Sigmoid colon (tissue), 7 donors: Measurements from ENCODE around the gene DCUN1D2. TPM values are rescaled to one million over a fixed set of nuclear protein-coding genes. Genes with fewer than 3 reads are reported as not detected.

ENCODE experiments used
- DNase-seq: peaks from one replicate; pipeline ENCODE4 v3.0.0-alpha.2; 2019
- H3K27ac ChIP-seq, 4 donors: fragments of 200-600 bp; sonication (generic); one replicate each; pipeline ENCODE4 v1.5.1; 2016 to 2019; ENCODE audit warnings: mild to moderate bottlenecking in 1 of 4
- H3K27me3 ChIP-seq, 3 donors: fragments of 200-600 bp; sonication (generic); one replicate each; pipeline ENCODE4 v1.5.1; 2019; ENCODE audit warnings: mild to moderate bottlenecking in 1 of 3
- H3K36me3 ChIP-seq, 4 donors: fragments of 200-600 bp; sonication (generic); one replicate each; pipeline ENCODE4 v1.5.1; 2016 to 2019
- H3K4me1 ChIP-seq, 4 donors: fragments of 200-600 bp; sonication (generic); one replicate each; pipeline ENCODE4 v1.5.1; 2017 to 2019
- H3K4me3 ChIP-seq, 4 donors: fragments of 200-600 bp; sonication (generic); one replicate each; pipeline ENCODE4 v1.5.1; 2017 to 2019; ENCODE audit warnings: mild to moderate bottlenecking in 2 of 4, moderate library complexity in 1 of 4
- H3K9me3 ChIP-seq, 4 donors: fragments of 200-600 bp in 3 of 4; sonication (generic) in 3 of 4; one replicate each; pipeline versions ENCODE4 v1.5.1 to v1.6.1; 2013 to 2019
- CTCF ChIP-seq, 4 experiments: fragments of 450-650 bp in 3 of 4; fragments of 200-600 bp in 1 of 4; IDR thresholded peaks; one replicate each; pipeline ENCODE4 v1.5.1; 2016 to 2019; ENCODE audit warnings: antibody characterized with exemption in 4 of 4, mild to moderate bottlenecking in 3 of 4, moderate library complexity in 2 of 4
- EP300 ChIP-seq, 4 donors: sonication (generic); formaldehyde crosslinking; IDR thresholded peaks; one replicate each; pipeline ENCODE4 v1.6.1; 2017; ENCODE audit warnings: antibody characterized with exemption in 4 of 4
- POLR2A ChIP-seq, 2 donors: fragments of 450-650 bp; IDR thresholded peaks; one replicate each; pipeline ENCODE4 v1.6.1; 2016; ENCODE audit warnings: antibody characterized with exemption in 2 of 2, mild to moderate bottlenecking in 2 of 2, moderate library complexity in 2 of 2
- POLR2AphosphoS5 ChIP-seq, 4 donors: sonication (generic); formaldehyde crosslinking; IDR thresholded peaks; one replicate each; pipeline ENCODE4 v1.6.1; 2017; ENCODE audit warnings: antibody characterized with exemption in 4 of 4
- WGBS, 2 donors: extraction: QIAGEN DNeasy Blood & Tissue Kit; methylation state at CpG; one replicate each; pipeline ENCODE4 v1.1.7; 2013; 5-methylcytosine and 5-hydroxymethylcytosine counted together
- intact Hi-C: fragments of 100-400 bp; cut with DNase I; formaldehyde crosslinking; loops from one replicate; pipeline ENCODE4 v1.15.1; 2023
- polyA plus RNA-seq, 3 donors: library from polyadenylated mRNA; stranded (reverse); fragments of 200-250 nt; gene quantifications; one replicate each; pipeline ENCODE4 v1.2.3, GENCODE V29; 2013
- total RNA-seq, 4 donors: library from RNA; depleted of rRNA; stranded (reverse); fragments of >200 nt; gene quantifications; one replicate each; pipeline ENCODE4 v1.1.0, GENCODE V29; 2016
- donor health status: healthy with polysubstance abuse.
- donor health status: Bipolar disorder and iron deficiency.
- donor health status: healthy.

The DCUN1D2 gene
- total and polyA plus RNA-seq, 7 donors = 6.6 to 33.0 (median 20.6) TPM

- WGBS, 2 donors = 97% methylated on average over 15 of the region's 15 CpGs
- Histone ChIP-seq H3K4me3 (no peak overlapping the region), H3K9me3 (no peaks in the 10 kb centered on the region), H3K27me3 (no peaks in the 10 kb centered on the region), H3K27ac (no peak overlapping the region), H3K4me1 (no peaks in the 10 kb centered on the region), H3K36me3 (peaks cover 15 to 64% (median 24%) of the 10 kb centered on the region in 4 donors)
- TF ChIP-seq POLR2AphosphoS5 (IDR thresholded peaks at IDR 0.05) (no peak), CTCF (IDR thresholded peaks at IDR 0.05) (no peak), EP300 (IDR thresholded peaks at IDR 0.05) (no peak), POLR2A (IDR thresholded peaks at IDR 0.05) (no peak)
- intact Hi-C loops = no loop called here
- DNase-seq = no peak
Measured at GRCh38 chr13:113511361-113511760, 20.9 kb upstream of the DCUN1D2 start.

- 94 to 97% methylated on average over 21 of the region's 21 CpGs for WGBS, 2 donors
- Histone ChIP-seq H3K27me3 (no peaks in the 10 kb centered on the region), H3K4me1 (no peaks in the 10 kb centered on the region), H3K36me3 (peaks cover 15 to 59% (median 22%) of the 10 kb centered on the region in 4 donors), H3K27ac (no peak overlapping the region), H3K4me3 (no peak overlapping the region), H3K9me3 (no peaks in the 10 kb centered on the region)
- no peak for TF ChIP-seq CTCF (IDR thresholded peaks at IDR 0.05)
- TF ChIP-seq POLR2A (IDR thresholded peaks at IDR 0.05) = no peak
- TF ChIP-seq POLR2AphosphoS5 (IDR thresholded peaks at IDR 0.05) = no peak
- no peak for TF ChIP-seq EP300 (IDR thresholded peaks at IDR 0.05)
- no peak for DNase-seq
- intact Hi-C loops = no loop called here
Measured at GRCh38 chr13:113510871-113511270, 20.4 kb upstream of the DCUN1D2 start.

- Histone ChIP-seq H3K36me3 (peaks cover 15 to 62% (median 22%) of the 10 kb centered on the region in 4 donors), H3K4me3 (no peak overlapping the region), H3K4me1 (no peaks in the 10 kb centered on the region), H3K9me3 (no peaks in the 10 kb centered on the region), H3K27me3 (no peaks in the 10 kb centered on the region), H3K27ac (no peak overlapping the region)
- intact Hi-C loops = no loop called here
- no peak for DNase-seq
- TF ChIP-seq EP300 (IDR thresholded peaks at IDR 0.05) (no peak), CTCF (IDR thresholded peaks at IDR 0.05) (no peak), POLR2A (IDR thresholded peaks at IDR 0.05) (no peak), POLR2AphosphoS5 (IDR thresholded peaks at IDR 0.05) (no peak)
- WGBS, 2 donors = 93 to 95% methylated on average over 10 of the region's 10 CpGs
Measured at GRCh38 chr13:113509989-113510388, 19.5 kb upstream of the DCUN1D2 start.

GRCh38 chr13:113508521-113509254 is 18.2 kb upstream of the DCUN1D2 start:
- Histone ChIP-seq H3K27ac (no peak overlapping the region), H3K4me1 (no peaks in the 10 kb centered on the region), H3K9me3 (no peaks in the 10 kb centered on the region), H3K4me3 (no peak overlapping the region), H3K27me3 (no peaks in the 10 kb centered on the region), H3K36me3 (peaks cover 18 to 70% (median 26%) of the 10 kb centered on the region in 4 donors)
- TF ChIP-seq EP300 (IDR thresholded peaks at IDR 0.05) (no peak), CTCF (IDR thresholded peaks at IDR 0.05) (no peak), POLR2A (IDR thresholded peaks at IDR 0.05) (no peak), POLR2AphosphoS5 (IDR thresholded peaks at IDR 0.05) (no peak)
- intact Hi-C loops = no loop called here
- DNase-seq = no peak
- 92 to 95% methylated on average over 17 of the region's 17 CpGs for WGBS, 2 donors
